Right cardiac atrium (tissue), 5 donors: ENCODE data around the gene ABR. TPM values are rescaled to one million over a fixed set of nuclear protein-coding genes. Genes with fewer than 3 reads are reported as not detected.
"Not testable (repeated sequence)": the region's sequence is repeated elsewhere in the genome, so short reads cannot be mapped to it uniquely, and the experiment has no call there.

Experiments used
- ATAC-seq, 2 donors: fragments of 200-7000 bp; cut with Tn5 transposase; one replicate each; pipeline versions ENCODE4 v1.8.0 to v1.9.1; 2020; ENCODE audit warnings: moderate library complexity in 2 of 2, mild to moderate bottlenecking in 1 of 2
- DNase-seq, 3 donors: peaks; one replicate each; pipeline ENCODE4 v3.0.0-alpha.2; 2020
- H3K27ac ChIP-seq: one replicate; pipeline ENCODE4 v1.5.1; 2013; ENCODE audit warnings: mild to moderate bottlenecking, low read length, control low read depth, moderate library complexity
- H3K27me3 ChIP-seq: one replicate; pipeline ENCODE4 v1.6.1; 2013; ENCODE audit not compliant: control insufficient read depth, insufficient read depth
- H3K4me1 ChIP-seq: one replicate; pipeline ENCODE4 v1.6.1; 2013; ENCODE audit warnings: low read length; ENCODE audit not compliant: control insufficient read depth, insufficient read depth
- H3K4me3 ChIP-seq: one replicate; pipeline ENCODE4 v1.5.1; 2013; ENCODE audit warnings: low read length, control low read depth
- H3K9me3 ChIP-seq: one replicate; pipeline ENCODE4 v1.6.1; 2013; ENCODE audit warnings: low read length; ENCODE audit not compliant: control insufficient read depth
- WGBS: extraction: QIAGEN DNeasy Blood & Tissue Kit; methylation state at CpG from one replicate; pipeline ENCODE4 v1.1.7; 2013; 5-methylcytosine and 5-hydroxymethylcytosine counted together
- intact Hi-C, 4 donors: fragments of 100-400 bp; cut with DNase I; formaldehyde crosslinking; loops; one replicate each; pipeline versions ENCODE4 v1.11.0 to v1.14.0; 2022 to 2023
- polyA plus RNA-seq: library from polyadenylated mRNA; stranded (reverse); fragments of 200-250 nt; gene quantifications from one replicate; pipeline ENCODE4 v1.2.3, GENCODE V29; 2013
- total RNA-seq, 4 donors: library from RNA; stranded (reverse); fragmentation: NEBNext Ultra II Directional; extraction: Animal tissue kit (Norgen Biotek cat#: 25700); gene quantifications; one replicate each; pipeline ENCODE4 v1.2.1, GENCODE V29; 2021
- donor health status: healthy with polysubstance abuse.
- donor health status: DM: no; HTN: yes; CAD: no.
- donor health status: DM: no; HTN: no; CAD: no.
- donor health status: DM: no; HTN: yes; CAD: no; lungs with severe emphysema.
- donor health status: DM: yes; HTN: yes; CAD: no.

Gene ABR
- total and polyA plus RNA-seq, 5 donors, result 77.4 to 164 (median 145) TPM

GRCh38 chr17:1159431-1160180 lies 20.2 kb downstream of the ABR start:
- H3K9me3 ChIP-seq, result no peaks in the 10 kb centered on the region
- intact Hi-C loops, result no loop called here
- no peak overlapping the region for H3K4me3 ChIP-seq
- DNase-seq (no peak), ATAC-seq (peak in 1 of 2 donors; percentile 12)
- H3K27ac ChIP-seq, result no peak overlapping the region
- no peaks in the 10 kb centered on the region for H3K4me1 ChIP-seq
- WGBS, result 89% methylated on average over 28 of the region's 28 CpGs
- no peaks in the 10 kb centered on the region for H3K27me3 ChIP-seq

- intact Hi-C loops, result no loop called here
- ATAC-seq (no peak), DNase-seq (no peak)
- H3K27me3 ChIP-seq, result no peaks in the 10 kb centered on the region
- H3K9me3 ChIP-seq, result no peaks in the 10 kb centered on the region
- no peak overlapping the region for H3K27ac ChIP-seq
- H3K4me1 ChIP-seq, result no peaks in the 10 kb centered on the region
- H3K4me3 ChIP-seq, result no peak overlapping the region
- WGBS, result 88% methylated on average over 8 of the region's 8 CpGs
Observed at GRCh38 chr17:1158879-1159278, 20.9 kb downstream of the ABR start.

GRCh38 chr17:1156864-1157263 lies 22.9 kb downstream of the ABR start:
- WGBS, result 92% methylated on average over 12 of the region's 12 CpGs
- peak in 1 of 3 donors; percentile 17 for DNase-seq
- no peaks in the 10 kb centered on the region for H3K9me3 ChIP-seq
- H3K4me1 ChIP-seq, result no peaks in the 10 kb centered on the region
- H3K27me3 ChIP-seq, result no peaks in the 10 kb centered on the region
- no peak overlapping the region for H3K27ac ChIP-seq
- no peak overlapping the region for H3K4me3 ChIP-seq
- intact Hi-C loops, result no loop called here
- ATAC-seq, result no peak

- no peaks in the 10 kb centered on the region for H3K9me3 ChIP-seq
- no peak overlapping the region for H3K27ac ChIP-seq
- ATAC-seq (peak; percentile 35 to 66), DNase-seq (peak in 2 of 3 donors; percentile 80 to 87)
- H3K4me1 ChIP-seq, result no peaks in the 10 kb centered on the region
- H3K27me3 ChIP-seq, result no peaks in the 10 kb centered on the region
- intact Hi-C loops, result no loop called here
- no peak overlapping the region for H3K4me3 ChIP-seq
- WGBS, result 61% methylated on average over 14 of the region's 14 CpGs
Observed at GRCh38 chr17:1154704-1155103, 25.1 kb downstream of the ABR start.

GRCh38 chr17:1153795-1154546 lies 25.8 kb downstream of the ABR start:
- Histone ChIP-seq H3K4me1 (no peaks in the 10 kb centered on the region), H3K9me3 (no peaks in the 10 kb centered on the region), H3K4me3 (no peak overlapping the region), H3K27me3 (no peaks in the 10 kb centered on the region), H3K27ac (no peak overlapping the region)
- ATAC-seq (peak; percentile 61 to 71), DNase-seq (peak; percentile 88 to 96 (median 94))
- WGBS, result 51% methylated on average over 30 of the region's 30 CpGs
- intact Hi-C loops, result no loop called here

GRCh38 chr17:1152582-1152981 lies 27.2 kb downstream of the ABR start:
- 90% methylated on average over 8 of the region's 8 CpGs for WGBS
- H3K4me1 ChIP-seq, H3K27ac ChIP-seq, H3K27me3 ChIP-seq, H3K9me3 ChIP-seq, intact Hi-C loops, H3K4me3 ChIP-seq, ATAC-seq: not testable (repeated sequence)
- peak in 1 of 3 donors; percentile 15 for DNase-seq

- DNase-seq, result peak in 1 of 3 donors; percentile 59
- Histone ChIP-seq H3K27me3 (no peaks in the 10 kb centered on the region), H3K9me3 (no peaks in the 10 kb centered on the region), H3K4me3 (no peak overlapping the region), H3K4me1 (no peaks in the 10 kb centered on the region), H3K27ac (no peak overlapping the region)
- ATAC-seq, result no peak
- WGBS, result 62% methylated on average over 12 of the region's 12 CpGs
- intact Hi-C loops, result no loop called here
Observed at GRCh38 chr17:1150863-1151600, 28.7 kb downstream of the ABR start.

- ATAC-seq (no peak), DNase-seq (no peak)
- no peak overlapping the region for H3K27ac ChIP-seq
- no peak overlapping the region for H3K4me3 ChIP-seq
- H3K27me3 ChIP-seq, result no peaks in the 10 kb centered on the region
- WGBS, result 76% methylated on average over 13 of the region's 13 CpGs
- no peaks in the 10 kb centered on the region for H3K4me1 ChIP-seq
- intact Hi-C loops, result no loop called here
- no peaks in the 10 kb centered on the region for H3K9me3 ChIP-seq
Observed at GRCh38 chr17:1149869-1150268, 29.9 kb downstream of the ABR start.

- no peaks in the 10 kb centered on the region for H3K9me3 ChIP-seq
- no peak overlapping the region for H3K27ac ChIP-seq
- no peaks in the 10 kb centered on the region for H3K4me1 ChIP-seq
- peak; percentile 12 to 34 for ATAC-seq
- H3K27me3 ChIP-seq, result no peaks in the 10 kb centered on the region
- 64% methylated on average over 8 of the region's 8 CpGs for WGBS
- intact Hi-C loops, result no loop called here
- DNase-seq, result no peak
- no peak overlapping the region for H3K4me3 ChIP-seq
Observed at GRCh38 chr17:1147664-1148063, 32.1 kb downstream of the ABR start.

GRCh38 chr17:1146561-1147265 lies 33.1 kb downstream of the ABR start:
- 95% methylated on average over 9 of the region's 9 CpGs for WGBS
- no peak for DNase-seq
- H3K27me3 ChIP-seq, result no peaks in the 10 kb centered on the region
- intact Hi-C loops, result no loop called here
- no peaks in the 10 kb centered on the region for H3K4me1 ChIP-seq
- no peak for ATAC-seq
- H3K4me3 ChIP-seq, result no peak overlapping the region
- H3K27ac ChIP-seq, result no peak overlapping the region
- no peaks in the 10 kb centered on the region for H3K9me3 ChIP-seq
